GM12878 (cell line): ENCODE results near the gene EFNB2. TPM values are rescaled to one million over a fixed set of nuclear protein-coding genes. Genes with fewer than 3 reads are reported as not detected.

Source experiments
- ATAC-seq: fragments of 200-7000 bp; cut with Tn5 transposase; 3 replicates; pipeline ENCODE4 v1.9.1; 2020; ENCODE audit warnings: mild to moderate bottlenecking, moderate library complexity
- BruUV-seq: library from RNA; stranded (reverse); fragments of 400-500 nt; replicated peaks from 2 replicates; lab custom pipeline; 2021; lab: Mats Ljungman, UMichigan
- CTCF ChIA-PET: fragments of 300-600 bp; sonication (Branson Sonifier 250); formaldehyde crosslinking; extraction: SDS; loops from one replicate; lab custom pipeline; 2021; ENCODE audit warnings: inconsistent platforms; lab: Yijun Ruan, JAX
- POLR2A ChIA-PET: fragments of 350-600 bp; formaldehyde crosslinking; extraction: SDS; loops from one replicate; lab custom pipeline; 2021; ENCODE audit warnings: inconsistent platforms; lab: Charles Lee
- RAD21 ChIA-PET: fragments of 300-600 bp; sonication (Branson Sonifier 250); formaldehyde crosslinking; loops from one replicate; lab custom pipeline; 2023; ENCODE audit warnings: antibody characterized with exemption; ENCODE audit not compliant: unreplicated experiment; lab: Charles Lee
- SMC1A ChIA-PET: fragments of 300-600 bp; sonication (Branson Sonifier 250); formaldehyde crosslinking; loops from one replicate; lab custom pipeline; 2023; ENCODE audit not compliant: unreplicated experiment, uncharacterized antibody; lab: Charles Lee
- DNase-seq: peaks from one replicate; pipeline ENCODE4 v3.0.0-alpha.2; 2011; ENCODE audit warnings: low read depth, low spot score
- FAIRE-seq: peaks from 3 replicates; lab custom pipeline; 2011; peaks lifted over from hg19 to GRCh38; lab: Jason Lieb, UNC
- H2AFZ ChIP-seq: 2 replicates; pipeline ENCODE4 v1.6.0; 2011; ENCODE audit warnings: low read depth, low read length, control low read depth; ENCODE audit not compliant: control insufficient read depth
- H3K27ac ChIP-seq: 2 replicates; pipeline ENCODE4 v1.5.1; 2011; ENCODE audit warnings: control low read depth; ENCODE audit not compliant: control insufficient read depth, insufficient read depth
- H3K27me3 ChIP-seq, 2 experiments: replicated peaks in 1 of 2; 2 replicates each; pipeline versions ENCODE4 v1.6.0 to v1.6.1; 2011; ENCODE audit warnings: low read length in 1 of 2; ENCODE audit not compliant: control insufficient read depth in 2 of 2, insufficient read depth in 2 of 2
- H3K36me3 ChIP-seq, 2 experiments: 2 replicates each; pipeline ENCODE4 v1.5.1; 2011; ENCODE audit warnings: low read length in 1 of 2; ENCODE audit not compliant: control insufficient read depth in 2 of 2, insufficient read depth in 2 of 2
- H3K4me1 ChIP-seq: 2 replicates; pipeline ENCODE4 v1.6.1; 2011; ENCODE audit warnings: mild to moderate bottlenecking, low read length, moderate library complexity, mixed read lengths; ENCODE audit not compliant: control insufficient read depth, insufficient read depth
- H3K4me2 ChIP-seq: 2 replicates; pipeline ENCODE4 v1.6.0; 2011; ENCODE audit warnings: control low read depth; ENCODE audit not compliant: control insufficient read depth, insufficient read depth
- H3K4me3 ChIP-seq: fragments of 200-600 bp; sonication (generic); 2 replicates; pipeline ENCODE4 v1.5.1; 2016
- H3K79me2 ChIP-seq: 2 replicates; pipeline ENCODE4 v1.6.0; 2011; ENCODE audit warnings: low read length; ENCODE audit not compliant: control insufficient read depth, insufficient read depth
- H3K9ac ChIP-seq: 2 replicates; pipeline ENCODE4 v1.8.0; 2011; ENCODE audit warnings: low read length, control low read depth, mixed read lengths; ENCODE audit not compliant: control insufficient read depth, insufficient read depth
- H3K9me3 ChIP-seq: replicated peaks from 3 replicates; pipeline ENCODE4 v1.5.1; 2011; ENCODE audit warnings: mild to moderate bottlenecking, low read length; ENCODE audit not compliant: control insufficient read depth, insufficient read depth
- H4K20me1 ChIP-seq: 2 replicates; pipeline ENCODE4 v1.6.0; 2011; ENCODE audit not compliant: control insufficient read depth, insufficient read depth
- BCL11A ChIP-seq: IDR thresholded peaks from 2 replicates; pipeline ENCODE4 v1.6.1; 2011; ENCODE audit warnings: low read depth, low read length
- DPF2 ChIP-seq: fragments of 450-650 bp; IDR thresholded peaks from 2 replicates; pipeline ENCODE4 v1.6.1; 2017; ENCODE audit warnings: mild to moderate bottlenecking
- NFIC ChIP-seq: IDR thresholded peaks from 2 replicates; pipeline ENCODE4 v1.6.1; 2012; ENCODE audit warnings: low read depth, mild to moderate bottlenecking, inconsistent platforms, low read length, moderate library complexity
- PAX8 ChIP-seq: fragments of 450-650 bp; IDR thresholded peaks from 2 replicates; pipeline ENCODE4 v1.6.1; 2017; ENCODE audit warnings: mild to moderate bottlenecking, moderate library complexity
- RAD51 ChIP-seq: fragments of 450-650 bp; IDR thresholded peaks from 2 replicates; pipeline ENCODE4 v1.6.1; 2016; ENCODE audit warnings: moderate library complexity, mild to moderate bottlenecking, inconsistent platforms
- SPI1 ChIP-seq: IDR thresholded peaks from 2 replicates; pipeline ENCODE4 v1.6.1; 2011; ENCODE audit warnings: low read depth, mild to moderate bottlenecking, low read length, moderate library complexity, borderline replicate concordance; ENCODE audit not compliant: insufficient read depth
- ZBED1 ChIP-seq: IDR thresholded peaks from 2 replicates; pipeline ENCODE4 v1.6.1; 2016; ENCODE audit warnings: borderline replicate concordance
- WGBS: methylation state at CpG from one replicate; pipeline ENCODE4 v1.1.6; 2016; ENCODE audit warnings: low lambda C conversion rate; ENCODE audit not compliant: insufficient replicate concordance, insufficient coverage; ENCODE audit errors: missing lambda C conversion rate; 5-methylcytosine and 5-hydroxymethylcytosine counted together
- in situ Hi-C: fragments of 300-500 bp; cut with MboI; formaldehyde crosslinking; loops from 9 replicates; pipeline ENCODE4 v1.14.3; 2018; ENCODE audit warnings: mixed read lengths
- intact Hi-C: fragments of 100-400 bp; cut with micrococcal nuclease; formaldehyde crosslinking; loops from one replicate; pipeline ENCODE4 v1.14.2; 2022; ENCODE audit not compliant: unreplicated experiment
- polyA plus RNA-seq, 11 experiments: library from polyadenylated mRNA; depleted of rRNA in 4 of 11; unstranded in 6 of 11; stranded (reverse) in 5 of 11; fragments of >200 nt; fragmentation: Nextera tagmentation in 4 of 11; fragmentation: Illumina TruSeq in 1 of 11; extraction: Ambion mirVana in 4 of 11; extraction: Trizol in 1 of 11; gene quantifications; 1 replicate in 1 of 11; 2 replicates in 10 of 11; pipeline versions ENCODE4 v1.2.1 to v1.2.3, GENCODE V29; 2011 to 2016; ENCODE audit warnings: inconsistent platforms in 2 of 11, missing spikeins in 2 of 11, low read depth in 1 of 11
- total RNA-seq, 4 experiments: library from RNA; depleted of rRNA in 3 of 4; stranded (reverse); fragments of >200 nt in 3 of 4; fragmentation: Illumina TruSeq in 1 of 4; extraction: Trizol in 1 of 4; gene quantifications; 2 replicates each; pipeline versions ENCODE4 v1.2.1 to v1.2.3, GENCODE V29; 2013 to 2021

The EFNB2 gene
- total and polyA plus RNA-seq, 10 of the 15 experiments (the other 5 are each of a cell fraction or from before 2014, with no cell fraction given), result 0.12 to 1.5 (median 0.31) TPM; not detected in 1

- POLR2A ChIA-PET, result no interaction called here
- Histone ChIP-seq H3K4me2 (no peak overlapping the region), H3K4me1 (no peaks in the 10 kb centered on the region), H2AFZ (no peak overlapping the region), H4K20me1 (no peaks in the 10 kb centered on the region), H3K36me3 (no peaks in the 10 kb centered on the region), H3K4me3 (no peak overlapping the region), H3K9ac (no peak overlapping the region), H3K9me3 (no peaks in the 10 kb centered on the region), H3K27me3 (no peaks in the 10 kb centered on the region), H3K79me2 (no peaks in the 10 kb centered on the region), H3K27ac (no peak overlapping the region)
- no TSS peak for BruUV-seq
- in situ Hi-C loops (no loop called here), intact Hi-C loops (no loop called here)
- SMC1A ChIA-PET, result interaction anchor here (0.8 kb wide), 1 partner anchor 10 kb away, joined by 3 read pairs; no protein-coding TSS in a partner anchor
- TF ChIP-seq ZBED1 (no peak), BCL11A (no peak), SPI1 (no peak), NFIC (no peak), RAD51 (no peak), PAX8 (no peak), DPF2 (no peak)
- CTCF ChIA-PET, result no interaction called here
- DNase-seq (no peak), ATAC-seq (no peak), FAIRE-seq (no peak)
- RAD21 ChIA-PET, result no interaction called here
- 4% methylated on average over 4 of the region's 4 CpGs for WGBS
Measured at GRCh38 chr13:106517109-106517847, 18.2 kb downstream of the EFNB2 start.
